Epithelial cell of alveolus of lung (primary cell): ENCODE results near the gene SH3GL1. TPM values are rescaled to one million over a fixed set of nuclear protein-coding genes. Genes with fewer than 3 reads are reported as not detected.

Experiments used
- total RNA-seq: library from RNA; depleted of rRNA; stranded (reverse); fragments of >200 nt; gene quantifications from 2 replicates; pipeline ENCODE4 v1.2.1, GENCODE V29; 2015

Gene SH3GL1
- 89.3 and 117 TPM in 2 replicates for total RNA-seq

GRCh38 chr19:4400135-4400936, at the start of gene SH3GL1:
Gene SH3GL1 (minus strand): TSS chr19:4400547. CDS start chr19:4400368, 179 bp downstream.

GRCh38 chr19:4402171-4403004, 2.0 kb upstream of the SH3GL1 start, which contains the start of gene CHAF1A:
Gene CHAF1A (plus strand): TSS chr19:4402640. CDS start chr19:4402763, 123 bp downstream.

GRCh38 chr19:4343370-4344307, 56.7 kb downstream of the SH3GL1 start, which contains the start of gene MPND:
Gene MPND (plus strand): TSS chr19:4343562. CDS start chr19:4343594, 32 bp downstream.

GRCh38 chr19:4338441-4339355, 61.6 kb downstream of the SH3GL1 start, which contains the start of gene STAP2:
Gene STAP2 (minus strand): TSS chr19:4338827. CDS start chr19:4338753, 74 bp downstream.

Other genes with a start within 250 kb of the SH3GL1 start
- gene CREB3L3, start 246.9 kb downstream of the SH3GL1 start, total RNA-seq = not detected in 2 replicates
- 24.6 and 29.1 TPM in 2 replicates for gene SIRT6, start 218.0 kb downstream of the SH3GL1 start, total RNA-seq
- 1.4 TPM in 1 of 2 replicates, not detected in the other for gene ANKRD24, start 217.9 kb downstream of the SH3GL1 start, total RNA-seq
- 0.39 TPM in 1 of 2 replicates, not detected in the other for gene EBI3, start 171.0 kb downstream of the SH3GL1 start, total RNA-seq
- 21.5 and 24.9 TPM in 2 replicates for gene YJU2, start 153.5 kb downstream of the SH3GL1 start, total RNA-seq
- gene SHD, start 121.3 kb downstream of the SH3GL1 start, total RNA-seq = 2.2 TPM in 1 of 2 replicates, not detected in the other
- not detected in 2 replicates for gene TMIGD2, start 98.2 kb downstream of the SH3GL1 start, total RNA-seq
- 21.2 and 30.5 TPM in 2 replicates for gene FSD1, start 95.9 kb downstream of the SH3GL1 start, total RNA-seq
- gene STAP2, start 61.7 kb downstream of the SH3GL1 start, total RNA-seq = 3.0 and 7.1 TPM in 2 replicates
- gene MPND, start 57.0 kb downstream of the SH3GL1 start, total RNA-seq = 2.7 and 4.3 TPM in 2 replicates
- 9.7 and 15.5 TPM in 2 replicates for gene CHAF1A, start 2.1 kb upstream of the SH3GL1 start, total RNA-seq
- 67.9 and 82.5 TPM in 2 replicates for gene UBXN6, start 57.2 kb upstream of the SH3GL1 start, total RNA-seq
- gene HDGFL2, start 71.8 kb upstream of the SH3GL1 start, total RNA-seq = 75.5 and 86.1 TPM in 2 replicates
- gene PLIN4, start 117.9 kb upstream of the SH3GL1 start, total RNA-seq = under 0.01 and 0.96 TPM in 2 replicates
- not detected in 2 replicates for gene PLIN5, start 134.7 kb upstream of the SH3GL1 start, total RNA-seq
- under 0.01 and 0.88 TPM in 2 replicates for gene LRG1, start 139.5 kb upstream of the SH3GL1 start, total RNA-seq
- 1.7 and 7.7 TPM in 2 replicates for gene SEMA6B, start 159.1 kb upstream of the SH3GL1 start, total RNA-seq
- gene TNFAIP8L1, start 239.0 kb upstream of the SH3GL1 start, total RNA-seq = 3.9 and 4.6 TPM in 2 replicates